Thyroid gland (tissue), 4 donors: ENCODE results near the gene PADI1.

Source experiments
- CTCF ChIP-seq, 6 experiments: fragments of 200-600 bp in 3 of 6; fragments of 450-650 bp in 3 of 6; sonication (generic) in 3 of 6; IDR thresholded peaks; one replicate each; pipeline ENCODE4 v1.5.1; 2016 to 2019; ENCODE audit warnings: antibody characterized with exemption in 6 of 6, mild to moderate bottlenecking in 2 of 6, inconsistent platforms in 1 of 6, moderate library complexity in 1 of 6
- POLR2A ChIP-seq, 2 donors: fragments of 450-650 bp; IDR thresholded peaks; one replicate each; pipeline ENCODE4 v1.6.1; 2017; ENCODE audit warnings: antibody characterized with exemption in 2 of 2, mild to moderate bottlenecking in 2 of 2, moderate library complexity in 1 of 2

DNA sequence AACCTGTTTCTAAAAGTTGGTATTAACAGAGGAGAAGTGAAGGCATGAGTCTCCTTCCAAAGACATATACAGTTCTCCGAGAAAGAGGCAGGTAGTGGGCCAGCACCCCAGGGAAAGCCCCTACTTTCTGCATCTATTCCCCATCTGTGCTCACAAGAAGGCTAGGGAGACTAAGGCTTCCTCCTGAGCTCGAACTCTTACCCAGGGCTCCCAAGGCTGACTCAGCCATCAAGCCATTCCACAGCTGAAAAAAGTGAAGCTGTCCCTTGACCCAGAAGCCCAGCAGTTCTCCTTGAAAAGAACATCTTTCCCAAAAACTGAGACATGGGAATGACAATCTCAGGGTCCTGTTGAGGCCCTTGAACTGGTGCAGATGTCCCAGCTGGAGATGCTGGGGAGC is 42.0 kb downstream of the PADI1 start:
- no peak for TF ChIP-seq CTCF (IDR thresholded peaks at IDR 0.05)
- TF ChIP-seq POLR2A (IDR thresholded peaks at IDR 0.05) = no peak
